HCT116 (cell line): ENCODE data around the gene MED15. TPM values are rescaled to one million over a fixed set of nuclear protein-coding genes. Genes with fewer than 3 reads are reported as not detected.
A peak's percentile ranks its signal among the peaks of the same experiment; 100 is the strongest.

Experiments used
- ATAC-seq: fragments of 200-7000 bp; cut with Tn5 transposase; 2 replicates; pipeline ENCODE4 v1.9.1; 2020; ENCODE audit warnings: mild to moderate bottlenecking, moderate library complexity
- BruUV-seq: library from RNA; stranded (reverse); fragments of 400-500 nt; replicated peaks from 2 replicates; lab custom pipeline; 2021; lab: Mats Ljungman, UMichigan
- CTCF ChIA-PET: fragments of 300-600 bp; sonication (Branson Sonifier 250); formaldehyde crosslinking; loops from one replicate; lab custom pipeline; 2021; ENCODE audit warnings: antibody characterized with exemption; lab: Charles Lee
- POLR2A ChIA-PET: fragments of 300-600, 350-600 bp; sonication (Branson Sonifier 250); formaldehyde crosslinking; loops from one replicate; lab custom pipeline; 2021; ENCODE audit warnings: antibody characterized with exemption; lab: Charles Lee
- RAD21 ChIA-PET, 2 experiments: fragments of 300-600 bp; sonication (Branson Sonifier 250); formaldehyde crosslinking; loops; one replicate each; lab custom pipeline; 2023; ENCODE audit warnings: low total read pairs in 2 of 2; ENCODE audit not compliant: uncharacterized antibody in 2 of 2, unreplicated experiment in 2 of 2, low non-redundant PET in 1 of 2; lab: Charles Lee
- DNase-seq: peaks from one replicate; pipeline ENCODE4 v3.0.0-alpha.2; 2010; ENCODE audit warnings: low read depth, low spot score
- H2AFZ ChIP-seq: fragments of 200-600 bp; shearing (Covaris generic), sonication (generic); 2 replicates; pipeline ENCODE4 v1.6.1; 2017; ENCODE audit warnings: low read depth, mixed run types, mixed read lengths, antibody characterized with exemption, low read length; ENCODE audit not compliant: poor library complexity, severe bottlenecking
- H3K27ac ChIP-seq: 2 replicates; pipeline ENCODE4 v1.5.1; 2012; ENCODE audit warnings: low read depth, low read length
- H3K27me3 ChIP-seq: fragments of 200-600 bp; sonication (generic); 2 replicates; pipeline ENCODE4 v1.6.1; 2016; ENCODE audit warnings: mixed run types, low read length, mixed read lengths; ENCODE audit not compliant: insufficient read depth
- H3K36me3 ChIP-seq, 2 experiments: fragments of 200-500 bp in 1 of 2; fragments of 200-600 bp in 1 of 2; sonication (Bioruptor generic) in 1 of 2; sonication (generic) in 1 of 2; 2 replicates each; pipeline versions ENCODE4 v1.5.1 to v1.6.1; 2014 to 2016; ENCODE audit warnings: low read length in 2 of 2, inconsistent platforms in 1 of 2, mixed read lengths in 1 of 2, mixed run types in 1 of 2; ENCODE audit not compliant: insufficient read depth in 2 of 2, control insufficient read depth in 1 of 2
- H3K4me1 ChIP-seq, 2 experiments: fragments of 200-600 bp in 1 of 2; sonication (generic) in 1 of 2; 2 replicates each; pipeline versions ENCODE4 v1.5.1 to v1.6.1; 2012 to 2017; ENCODE audit warnings: low read length in 2 of 2, inconsistent platforms in 1 of 2, mild to moderate bottlenecking in 1 of 2, mixed read lengths in 1 of 2, mixed run types in 1 of 2, moderate library complexity in 1 of 2; ENCODE audit not compliant: insufficient read depth in 2 of 2, control insufficient read depth in 1 of 2
- H3K4me2 ChIP-seq: fragments of 200-600 bp; sonication (generic); 2 replicates; pipeline ENCODE4 v1.6.1; 2017; ENCODE audit warnings: mixed run types, low read length, mixed read lengths
- H3K4me3 ChIP-seq, 2 experiments: fragments of 200-600 bp in 1 of 2; sonication (generic) in 1 of 2; replicated peaks in 1 of 2; 2 replicates each; pipeline ENCODE4 v1.5.1; 2011 to 2016; ENCODE audit warnings: low read length in 2 of 2, control low read depth in 1 of 2, low read depth in 1 of 2, mild to moderate bottlenecking in 1 of 2, mixed read lengths in 1 of 2, mixed run types in 1 of 2
- H3K79me2 ChIP-seq: fragments of 200-600 bp; sonication (generic); 2 replicates; pipeline ENCODE4 v1.6.1; 2017; ENCODE audit warnings: mild to moderate bottlenecking, mixed run types, low read length, moderate library complexity, mixed read lengths; ENCODE audit not compliant: insufficient read depth
- H3K9ac ChIP-seq: fragments of 200-600 bp; sonication (generic); 2 replicates; pipeline ENCODE4 v1.6.1; 2016; ENCODE audit warnings: low read length, mixed read lengths
- H3K9me2 ChIP-seq: fragments of 200-600 bp; sonication (generic), shearing (Covaris generic); 2 replicates; pipeline ENCODE4 v1.6.1; 2017; ENCODE audit warnings: mixed run types, mild to moderate bottlenecking, moderate library complexity; ENCODE audit not compliant: insufficient read depth
- H3K9me3 ChIP-seq, 2 experiments: fragments of 200-500 bp in 1 of 2; fragments of 200-600 bp in 1 of 2; sonication (Bioruptor generic) in 1 of 2; sonication (generic) in 1 of 2; 2 replicates each; pipeline ENCODE4 v1.6.1; 2014 to 2017; ENCODE audit warnings: low read length in 2 of 2, mixed read lengths in 2 of 2, inconsistent platforms in 1 of 2, low read depth in 1 of 2, mild to moderate bottlenecking in 1 of 2, mixed run types in 1 of 2, moderate library complexity in 1 of 2; ENCODE audit not compliant: control insufficient read depth in 1 of 2, insufficient read depth in 1 of 2
- H4K20me1 ChIP-seq: fragments of 200-600 bp; sonication (generic), shearing (Covaris generic); 2 replicates; pipeline ENCODE4 v1.6.1; 2017; ENCODE audit warnings: mixed run types, mild to moderate bottlenecking, moderate library complexity; ENCODE audit not compliant: insufficient read depth
- CBX3 ChIP-seq: IDR thresholded peaks from 2 replicates; pipeline ENCODE4 v1.6.1; 2012; ENCODE audit warnings: low read depth
- CEBPB ChIP-seq: IDR thresholded peaks from 2 replicates; pipeline ENCODE4 v1.6.1; 2012; ENCODE audit warnings: low read depth
- ELF1 ChIP-seq: IDR thresholded peaks from 2 replicates; pipeline ENCODE4 v1.6.1; 2012; ENCODE audit warnings: low read depth, borderline replicate concordance
- EZH2 ChIP-seq: fragments of 200-600 bp; sonication (generic); IDR thresholded peaks from 2 replicates; pipeline ENCODE4 v1.6.1; 2017; ENCODE audit warnings: antibody characterized with exemption, mixed run types
- EZH2phosphoT487 ChIP-seq: fragments of 200-600 bp; IDR thresholded peaks from 2 replicates; pipeline ENCODE4 v1.6.1; 2018; ENCODE audit warnings: antibody characterized with exemption, borderline replicate concordance
- FOSL1 ChIP-seq: IDR thresholded peaks from 2 replicates; pipeline ENCODE4 v1.6.1; 2012; ENCODE audit warnings: low read depth
- RAD21 ChIP-seq: IDR thresholded peaks from 2 replicates; pipeline ENCODE4 v1.6.1; 2012; ENCODE audit warnings: low read depth, mild to moderate bottlenecking
- SIN3A ChIP-seq: IDR thresholded peaks from 2 replicates; pipeline ENCODE4 v1.6.1; 2012; ENCODE audit warnings: low read depth
- SP1 ChIP-seq: IDR thresholded peaks from 2 replicates; pipeline ENCODE4 v1.6.1; 2012; ENCODE audit warnings: low read depth
- SRF ChIP-seq: IDR thresholded peaks from 2 replicates; pipeline ENCODE4 v1.6.1; 2012; ENCODE audit warnings: low read depth
- TCF7L2 ChIP-seq: IDR thresholded peaks from 2 replicates; pipeline ENCODE4 v1.7.0; 2011; ENCODE audit warnings: borderline replicate concordance, inconsistent platforms; ENCODE audit not compliant: insufficient read depth, insufficient read length; ENCODE audit errors: extremely low read depth
- YY1 ChIP-seq: IDR thresholded peaks from 2 replicates; pipeline ENCODE4 v1.6.1; 2011; ENCODE audit warnings: low read length, low read depth, moderate library complexity, mild to moderate bottlenecking; ENCODE audit not compliant: insufficient replicate concordance; ENCODE audit errors: extremely low read depth
- ZFX ChIP-seq: fragments of 450-650 bp; IDR thresholded peaks from 2 replicates; pipeline ENCODE4 v1.6.1; 2017
- ZNF274 ChIP-seq: fragments of 200-500 bp; sonication (Bioruptor generic); IDR thresholded peaks from 2 replicates; pipeline ENCODE4 v1.6.1; 2014; ENCODE audit warnings: mild to moderate bottlenecking, low read depth, low read length, inconsistent platforms
- intact Hi-C: fragments of 100-400 bp; cut with micrococcal nuclease; formaldehyde crosslinking; loops from 2 replicates; pipeline ENCODE4 v1.10.0; 2022
- total RNA-seq: library from RNA; stranded (reverse); gene quantifications from one replicate; pipeline ENCODE4 v1.2.1, GENCODE V29; 2021; ENCODE audit not compliant: unreplicated experiment
- TF ChIP-seq, protein P1 (sequence below): IDR thresholded peaks from 2 replicates; pipeline ENCODE4 v1.6.1; 2012
- TF ChIP-seq, protein P2 (sequence below), 3 experiments: fragments of 200-600 bp in 1 of 3; sonication (generic) in 1 of 3; IDR thresholded peaks in 2 of 3; conservative IDR thresholded peaks in 1 of 3; 2 replicates each; pipeline ENCODE4 v1.5.1; 2012 to 2017; ENCODE audit warnings: low read depth in 2 of 3, low read length in 2 of 3, antibody characterized with exemption in 1 of 3, borderline replicate concordance in 1 of 3, control low read depth in 1 of 3, mild to moderate bottlenecking in 1 of 3, mixed read lengths in 1 of 3, mixed run types in 1 of 3, moderate library complexity in 1 of 3; ENCODE audit not compliant: insufficient read depth in 1 of 3
- TF ChIP-seq, protein P3 (sequence below): IDR thresholded peaks from 2 replicates; pipeline ENCODE4 v1.6.1; 2012; ENCODE audit warnings: low read depth
- TF ChIP-seq, protein P4 (sequence below): IDR thresholded peaks from 2 replicates; pipeline ENCODE4 v1.6.1; 2012

MED15 gene
- total RNA-seq, 1 experiment from 2014 or later: 81.3 TPM

GRCh38 chr22:20508815-20509271 is 1.4 kb downstream of the MED15 start (continued):
- TF ChIP-seq, protein P1, sequence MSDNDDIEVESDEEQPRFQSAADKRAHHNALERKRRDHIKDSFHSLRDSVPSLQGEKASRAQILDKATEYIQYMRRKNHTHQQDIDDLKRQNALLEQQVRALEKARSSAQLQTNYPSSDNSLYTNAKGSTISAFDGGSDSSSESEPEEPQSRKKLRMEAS: no peak
- TF ChIP-seq EZH2phosphoT487 (no peak), SIN3A (no peak), EZH2 (no peak), YY1 (no peak), ZFX (no peak), RAD21 (no peak), CBX3 (no peak), SRF (no peak), TCF7L2 (no peak)
- TF ChIP-seq, protein P2, sequence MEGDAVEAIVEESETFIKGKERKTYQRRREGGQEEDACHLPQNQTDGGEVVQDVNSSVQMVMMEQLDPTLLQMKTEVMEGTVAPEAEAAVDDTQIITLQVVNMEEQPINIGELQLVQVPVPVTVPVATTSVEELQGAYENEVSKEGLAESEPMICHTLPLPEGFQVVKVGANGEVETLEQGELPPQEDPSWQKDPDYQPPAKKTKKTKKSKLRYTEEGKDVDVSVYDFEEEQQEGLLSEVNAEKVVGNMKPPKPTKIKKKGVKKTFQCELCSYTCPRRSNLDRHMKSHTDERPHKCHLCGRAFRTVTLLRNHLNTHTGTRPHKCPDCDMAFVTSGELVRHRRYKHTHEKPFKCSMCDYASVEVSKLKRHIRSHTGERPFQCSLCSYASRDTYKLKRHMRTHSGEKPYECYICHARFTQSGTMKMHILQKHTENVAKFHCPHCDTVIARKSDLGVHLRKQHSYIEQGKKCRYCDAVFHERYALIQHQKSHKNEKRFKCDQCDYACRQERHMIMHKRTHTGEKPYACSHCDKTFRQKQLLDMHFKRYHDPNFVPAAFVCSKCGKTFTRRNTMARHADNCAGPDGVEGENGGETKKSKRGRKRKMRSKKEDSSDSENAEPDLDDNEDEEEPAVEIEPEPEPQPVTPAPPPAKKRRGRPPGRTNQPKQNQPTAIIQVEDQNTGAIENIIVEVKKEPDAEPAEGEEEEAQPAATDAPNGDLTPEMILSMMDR (IDR thresholded peaks at IDR 0.05 in 2 of 3, conservative IDR thresholded peaks at IDR 0.05 in 1 of 3; ENCODE audit: borderline replicate concordance in 1 of 3, insufficient read depth in 1 of 3, low read depth in 2 of 3, low read length in 2 of 3): no peak
- TF ChIP-seq, all 23 proteins: peak for 0

DNA sequence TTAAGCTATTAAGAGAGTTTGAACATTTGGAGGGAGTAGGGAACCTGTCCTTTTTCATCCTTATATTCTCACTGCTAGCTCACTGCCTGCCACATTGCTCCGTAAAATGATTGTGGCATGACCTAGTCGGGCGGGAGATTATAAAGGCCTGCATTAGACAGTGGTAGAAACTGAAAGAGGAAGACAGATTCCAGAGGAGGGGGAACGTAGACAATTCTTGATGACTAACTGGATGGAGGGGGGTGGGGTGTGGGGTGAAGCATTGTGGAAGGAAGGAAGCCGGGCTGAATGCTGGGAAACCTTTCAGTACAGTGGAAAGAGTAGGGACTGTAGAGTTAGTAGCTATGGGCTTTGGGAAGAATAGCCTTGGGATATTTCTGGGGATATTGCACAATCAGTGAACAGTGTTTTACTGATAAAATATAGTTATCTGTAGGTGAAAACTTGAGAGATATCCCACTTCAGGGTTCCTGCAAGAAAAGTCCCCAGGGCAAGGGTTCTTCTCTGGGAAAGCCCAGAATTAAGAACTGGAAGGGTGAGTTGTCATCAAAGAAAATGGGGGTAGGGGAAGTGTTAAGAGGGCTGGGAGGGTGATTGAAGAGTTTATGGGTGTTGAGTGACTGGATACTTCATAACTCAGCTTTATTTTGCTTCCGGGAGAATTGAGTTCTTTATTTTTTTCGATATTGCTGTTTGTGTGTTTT is 2.1 kb downstream of the MED15 start:
- ChIA-PET POLR2A (no interaction called here), RAD21 (interaction anchor here in 1 of 2 experiments (0.6 kb wide), 1 partner anchor 22 kb away, joined by 4 read pairs; no protein-coding TSS in a partner anchor), CTCF (interaction anchor here (0.8 to 1.7 kb wide), 3 partner anchors 14 to 60 kb away, joined by 3 to 4 read pairs (median 3); no protein-coding TSS in a partner anchor)
- intact Hi-C loops: no loop called here
- no peak overlapping the region for H2AFZ ChIP-seq
- H3K36me3 ChIP-seq: peaks cover 0 to 4% of the 10 kb centered on the region in 2 experiments; a peak in 1 of 4 replicates
- H3K9me3 ChIP-seq: no peaks in the 10 kb centered on the region
- ATAC-seq (peak; percentile 68), DNase-seq (no peak)
- H3K9ac ChIP-seq: peak overlapping the region; percentile 79
- H3K27ac ChIP-seq: peak overlapping the region; percentile 76
- H3K4me1 ChIP-seq: peaks cover 25 to 53% of the 10 kb centered on the region in 2 experiments
- H3K9me2 ChIP-seq: no peaks in the 10 kb centered on the region
- no peaks in the 10 kb centered on the region for H3K27me3 ChIP-seq
- H3K4me3 ChIP-seq: peak overlapping the region; percentile 86 to 94
- H3K79me2 ChIP-seq: peaks cover 71% of the 10 kb centered on the region
- BruUV-seq: no TSS peak
- no peaks in the 10 kb centered on the region for H4K20me1 ChIP-seq
- H3K4me2 ChIP-seq: peak overlapping the region; percentile 90
- TF ChIP-seq CBX3 (no peak; the same call in 1 of the 2 replicates), FOSL1 (peak; percentile 21; the same call in 1 of the 2 replicates), SP1 (peak; percentile 43), ZNF274 (no peak), YY1 (no peak), SIN3A (no peak), SRF (no peak), CEBPB (peak; percentile 48; the same call in 1 of the 2 replicates), ELF1 (no peak; the same call in 1 of the 2 replicates)
- TF ChIP-seq, protein P3, sequence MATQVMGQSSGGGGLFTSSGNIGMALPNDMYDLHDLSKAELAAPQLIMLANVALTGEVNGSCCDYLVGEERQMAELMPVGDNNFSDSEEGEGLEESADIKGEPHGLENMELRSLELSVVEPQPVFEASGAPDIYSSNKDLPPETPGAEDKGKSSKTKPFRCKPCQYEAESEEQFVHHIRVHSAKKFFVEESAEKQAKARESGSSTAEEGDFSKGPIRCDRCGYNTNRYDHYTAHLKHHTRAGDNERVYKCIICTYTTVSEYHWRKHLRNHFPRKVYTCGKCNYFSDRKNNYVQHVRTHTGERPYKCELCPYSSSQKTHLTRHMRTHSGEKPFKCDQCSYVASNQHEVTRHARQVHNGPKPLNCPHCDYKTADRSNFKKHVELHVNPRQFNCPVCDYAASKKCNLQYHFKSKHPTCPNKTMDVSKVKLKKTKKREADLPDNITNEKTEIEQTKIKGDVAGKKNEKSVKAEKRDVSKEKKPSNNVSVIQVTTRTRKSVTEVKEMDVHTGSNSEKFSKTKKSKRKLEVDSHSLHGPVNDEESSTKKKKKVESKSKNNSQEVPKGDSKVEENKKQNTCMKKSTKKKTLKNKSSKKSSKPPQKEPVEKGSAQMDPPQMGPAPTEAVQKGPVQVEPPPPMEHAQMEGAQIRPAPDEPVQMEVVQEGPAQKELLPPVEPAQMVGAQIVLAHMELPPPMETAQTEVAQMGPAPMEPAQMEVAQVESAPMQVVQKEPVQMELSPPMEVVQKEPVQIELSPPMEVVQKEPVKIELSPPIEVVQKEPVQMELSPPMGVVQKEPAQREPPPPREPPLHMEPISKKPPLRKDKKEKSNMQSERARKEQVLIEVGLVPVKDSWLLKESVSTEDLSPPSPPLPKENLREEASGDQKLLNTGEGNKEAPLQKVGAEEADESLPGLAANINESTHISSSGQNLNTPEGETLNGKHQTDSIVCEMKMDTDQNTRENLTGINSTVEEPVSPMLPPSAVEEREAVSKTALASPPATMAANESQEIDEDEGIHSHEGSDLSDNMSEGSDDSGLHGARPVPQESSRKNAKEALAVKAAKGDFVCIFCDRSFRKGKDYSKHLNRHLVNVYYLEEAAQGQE: no peak
- TF ChIP-seq, protein P1: peak; percentile 36; the same call in 1 of the 2 replicates
- TF ChIP-seq, protein P4, sequence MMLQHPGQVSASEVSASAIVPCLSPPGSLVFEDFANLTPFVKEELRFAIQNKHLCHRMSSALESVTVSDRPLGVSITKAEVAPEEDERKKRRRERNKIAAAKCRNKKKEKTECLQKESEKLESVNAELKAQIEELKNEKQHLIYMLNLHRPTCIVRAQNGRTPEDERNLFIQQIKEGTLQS: no peak
